Vagina (tissue), 2 donors: ENCODE data around the gene RPUSD1. TPM values are rescaled to one million over a fixed set of nuclear protein-coding genes. Genes with fewer than 3 reads are reported as not detected.

Experiments used
- DNase-seq, 2 donors: peaks; one replicate each; pipeline ENCODE4 v3.0.0-alpha.2; 2017; ENCODE audit errors: extremely low spot score in 2 of 2
- H3K27ac ChIP-seq: fragments of 200-600 bp; sonication (generic); one replicate; pipeline ENCODE4 v1.5.1; 2019
- H3K27me3 ChIP-seq: fragments of 200-600 bp; sonication (generic); one replicate; pipeline ENCODE4 v1.5.1; 2019
- H3K36me3 ChIP-seq, 2 donors: fragments of 200-600 bp; sonication (generic); one replicate each; pipeline ENCODE4 v1.5.1; 2017 to 2019
- H3K4me1 ChIP-seq: fragments of 200-600 bp; sonication (generic); one replicate; pipeline ENCODE4 v1.5.1; 2019
- H3K4me3 ChIP-seq, 2 donors: fragments of 200-600 bp; sonication (generic); 1 replicate in 1 of 2; 2 replicates in 1 of 2; pipeline ENCODE4 v1.5.1; 2016 to 2019
- H3K9me3 ChIP-seq: fragments of 200-600 bp; sonication (generic); one replicate; pipeline ENCODE4 v1.5.1; 2019
- CTCF ChIP-seq, 3 experiments: fragments of 450-650 bp in 2 of 3; fragments of 200-600 bp in 1 of 3; sonication (generic) in 1 of 3; IDR thresholded peaks; one replicate each; pipeline ENCODE4 v1.5.1; 2017 to 2019; ENCODE audit warnings: antibody characterized with exemption in 3 of 3, mild to moderate bottlenecking in 2 of 3, moderate library complexity in 2 of 3
- POLR2A ChIP-seq, 2 donors: fragments of 450-650 bp; IDR thresholded peaks; one replicate each; pipeline ENCODE4 v1.6.1; 2017; ENCODE audit warnings: antibody characterized with exemption in 2 of 2, mild to moderate bottlenecking in 2 of 2, moderate library complexity in 2 of 2
- POLR2AphosphoS5 ChIP-seq, 2 donors: sonication (generic); formaldehyde crosslinking; IDR thresholded peaks; one replicate each; pipeline ENCODE4 v1.9.0; 2017; ENCODE audit warnings: antibody characterized with exemption in 2 of 2, mild to moderate bottlenecking in 2 of 2, low read depth in 1 of 2; ENCODE audit not compliant: insufficient read depth in 1 of 2
- intact Hi-C: fragments of 100-400 bp; cut with DNase I; formaldehyde crosslinking; loops from one replicate; pipeline ENCODE4 v1.15.1; 2023
- total RNA-seq: library from RNA; depleted of rRNA; stranded (reverse); fragments of >200 nt; gene quantifications from one replicate; pipeline ENCODE4 v1.2.3, GENCODE V29; 2016

The RPUSD1 gene
- total RNA-seq, 1 donor from 2014 or later = 17.2 TPM

DNA sequence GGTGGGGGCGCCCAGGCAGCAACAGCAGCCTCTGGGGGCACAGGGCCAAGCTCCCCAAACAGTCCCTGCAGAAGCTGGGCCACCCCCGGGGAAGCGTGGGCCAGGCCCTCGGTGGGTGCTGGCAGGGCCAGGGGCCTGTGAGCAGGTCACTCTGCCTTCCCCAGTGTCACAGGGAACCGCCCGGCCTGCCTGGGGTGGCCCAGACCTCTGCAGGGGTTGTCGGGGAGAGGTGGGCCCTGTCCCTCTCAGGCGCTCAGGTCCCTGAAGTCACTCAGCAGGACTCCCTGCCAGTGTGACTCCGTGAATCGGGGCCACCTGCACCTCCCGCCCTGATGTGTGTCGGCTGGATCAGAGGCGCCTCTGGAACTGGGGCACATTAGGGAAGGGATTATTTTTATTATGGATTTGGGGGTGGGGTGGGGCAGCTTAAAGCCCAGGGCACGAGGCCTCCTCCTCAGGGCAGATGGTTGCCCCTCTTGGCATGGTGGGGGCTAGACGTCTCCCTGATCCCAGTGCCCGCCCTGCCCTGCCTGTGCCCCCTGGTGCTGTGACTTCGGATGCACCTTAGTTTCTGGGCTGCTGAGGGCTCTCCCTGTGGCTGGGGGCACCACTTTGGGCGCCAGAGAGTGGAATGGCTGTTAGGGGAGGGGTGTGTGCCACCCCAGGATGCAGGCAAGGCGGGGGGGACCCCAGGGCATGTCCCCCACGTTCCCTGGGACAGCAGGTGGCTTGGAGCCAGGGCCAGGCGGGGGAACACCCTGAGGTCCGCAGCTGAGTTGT, 13.6 kb upstream of the RPUSD1 start:
- no peak overlapping the region for H3K4me3 ChIP-seq
- intact Hi-C loops = no loop called here
- TF ChIP-seq CTCF (IDR thresholded peaks at IDR 0.05) = no peak
- TF ChIP-seq POLR2A (IDR thresholded peaks at IDR 0.05) = no peak
- H3K36me3 ChIP-seq = no peaks in the 10 kb centered on the region
- no peak for DNase-seq
- H3K27me3 ChIP-seq = no peaks in the 10 kb centered on the region
- peaks cover 13% of the 10 kb centered on the region for H3K4me1 ChIP-seq
- no peaks in the 10 kb centered on the region for H3K9me3 ChIP-seq
- H3K27ac ChIP-seq = no peak overlapping the region

- H3K27me3 ChIP-seq = no peaks in the 10 kb centered on the region
- H3K36me3 ChIP-seq = no peaks in the 10 kb centered on the region
- no peak overlapping the region for H3K27ac ChIP-seq
- TF ChIP-seq CTCF (IDR thresholded peaks at IDR 0.05) (no peak), POLR2A (IDR thresholded peaks at IDR 0.05) (no peak), POLR2AphosphoS5 (IDR thresholded peaks at IDR 0.05; ENCODE audit: insufficient read depth in 1 of 2, low read depth in 1 of 2) (no peak)
- peaks cover 6% of the 10 kb centered on the region for H3K4me1 ChIP-seq
- no peaks in the 10 kb centered on the region for H3K9me3 ChIP-seq
- intact Hi-C loops = no loop called here
- H3K4me3 ChIP-seq = no peak overlapping the region
- no peak for DNase-seq
Measured at GRCh38 chr16:800834-801511, 12.8 kb upstream of the RPUSD1 start.

GRCh38 chr16:799948-800833, 12.0 kb upstream of the RPUSD1 start, which contains the start of gene GNG13:
Gene GNG13 (minus strand): TSS chr16:800734. CDS start chr16:799077, 1,657 bp downstream.
- intact Hi-C loops = no loop called here
- no peak within 1 kb of the TSS for H3K27ac ChIP-seq
- no peaks in the 10 kb centered on the region for H3K4me1 ChIP-seq
- DNase-seq = no peak
- no peak within 1 kb of the TSS for H3K4me3 ChIP-seq
- no peaks in the 10 kb centered on the region for H3K27me3 ChIP-seq
- TF ChIP-seq CTCF (IDR thresholded peaks at IDR 0.05) (no peak), POLR2A (IDR thresholded peaks at IDR 0.05) (no peak), POLR2AphosphoS5 (IDR thresholded peaks at IDR 0.05; ENCODE audit: insufficient read depth in 1 of 2, low read depth in 1 of 2) (no peak)
- no peaks in the 10 kb centered on the region for H3K9me3 ChIP-seq
- no peaks in the 10 kb centered on the region for H3K36me3 ChIP-seq

GRCh38 chr16:799111-799947, 11.1 kb upstream of the RPUSD1 start:
- no peak for DNase-seq

More at GRCh38 chr16:799111-799947, 11.1 kb upstream of the RPUSD1 start:
- Histone ChIP-seq H3K9me3 (no peaks in the 10 kb centered on the region), H3K27me3 (no peaks in the 10 kb centered on the region), H3K36me3 (no peaks in the 10 kb centered on the region), H3K4me1 (no peaks in the 10 kb centered on the region), H3K4me3 (no peak overlapping the region), H3K27ac (no peak overlapping the region)
- TF ChIP-seq CTCF (IDR thresholded peaks at IDR 0.05) (no peak), POLR2A (IDR thresholded peaks at IDR 0.05) (no peak), POLR2AphosphoS5 (IDR thresholded peaks at IDR 0.05; ENCODE audit: insufficient read depth in 1 of 2, low read depth in 1 of 2) (no peak)
- intact Hi-C loops = no loop called here
